GM20431 (cell line): ENCODE measurements around the gene GPAM.
"Not testable (repeated sequence)": the region's sequence is repeated elsewhere in the genome, so short reads cannot be mapped to it uniquely, and the experiment has no call there.

Source experiments
- in situ Hi-C: fragments of 300-500 bp; cut with MseI, MboI; formaldehyde crosslinking; loops from one replicate; pipeline ENCODE4 v1.15.0; 2020; ENCODE audit warnings: low sequenced_read_pairs; ENCODE audit not compliant: unreplicated experiment

The GPAM gene, protein sequence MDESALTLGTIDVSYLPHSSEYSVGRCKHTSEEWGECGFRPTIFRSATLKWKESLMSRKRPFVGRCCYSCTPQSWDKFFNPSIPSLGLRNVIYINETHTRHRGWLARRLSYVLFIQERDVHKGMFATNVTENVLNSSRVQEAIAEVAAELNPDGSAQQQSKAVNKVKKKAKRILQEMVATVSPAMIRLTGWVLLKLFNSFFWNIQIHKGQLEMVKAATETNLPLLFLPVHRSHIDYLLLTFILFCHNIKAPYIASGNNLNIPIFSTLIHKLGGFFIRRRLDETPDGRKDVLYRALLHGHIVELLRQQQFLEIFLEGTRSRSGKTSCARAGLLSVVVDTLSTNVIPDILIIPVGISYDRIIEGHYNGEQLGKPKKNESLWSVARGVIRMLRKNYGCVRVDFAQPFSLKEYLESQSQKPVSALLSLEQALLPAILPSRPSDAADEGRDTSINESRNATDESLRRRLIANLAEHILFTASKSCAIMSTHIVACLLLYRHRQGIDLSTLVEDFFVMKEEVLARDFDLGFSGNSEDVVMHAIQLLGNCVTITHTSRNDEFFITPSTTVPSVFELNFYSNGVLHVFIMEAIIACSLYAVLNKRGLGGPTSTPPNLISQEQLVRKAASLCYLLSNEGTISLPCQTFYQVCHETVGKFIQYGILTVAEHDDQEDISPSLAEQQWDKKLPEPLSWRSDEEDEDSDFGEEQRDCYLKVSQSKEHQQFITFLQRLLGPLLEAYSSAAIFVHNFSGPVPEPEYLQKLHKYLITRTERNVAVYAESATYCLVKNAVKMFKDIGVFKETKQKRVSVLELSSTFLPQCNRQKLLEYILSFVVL

DNA sequence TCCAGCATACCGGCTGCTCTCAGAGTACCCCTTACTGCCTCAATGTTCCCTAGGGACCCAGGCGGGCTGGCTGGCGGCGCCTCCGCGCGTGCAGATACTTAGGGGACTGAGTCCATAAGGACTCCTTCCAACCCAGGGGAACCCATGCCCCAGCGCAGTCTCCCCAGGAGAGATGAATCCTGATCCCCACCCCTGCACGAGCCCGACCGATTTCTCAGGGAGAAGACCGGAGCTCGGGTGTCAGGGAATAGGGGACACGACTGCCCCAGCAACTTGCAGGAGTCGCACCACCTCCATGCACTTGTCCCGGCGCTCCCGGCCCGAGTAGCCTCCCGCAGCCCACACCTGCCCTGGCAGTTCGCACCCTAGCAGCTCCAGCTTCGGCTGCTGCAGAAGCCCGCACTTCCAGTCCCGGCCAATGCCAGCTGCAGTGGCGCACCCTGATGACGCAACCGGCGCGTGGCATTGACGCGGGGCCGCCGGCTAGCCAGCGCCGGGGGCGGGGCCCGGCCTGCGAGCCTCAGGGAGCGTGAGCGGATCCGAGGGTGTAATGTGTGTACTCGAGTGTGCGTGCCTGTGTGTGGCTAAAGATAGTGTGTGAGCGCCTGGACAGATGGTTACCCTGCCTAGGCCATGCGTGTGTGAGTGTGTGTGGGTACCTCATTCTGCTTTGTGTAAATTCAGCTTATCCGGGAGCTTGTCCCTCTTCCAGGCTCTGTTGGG lies at the start of gene GPAM:
TSS of gene GPAM (minus strand) at position 437 of the 723 bp plus-strand sequence. CDS start 1,981 bp downstream, outside the sequence.
- in situ Hi-C loops, result no loop called here

- in situ Hi-C loops, result no loop called here
These were observed 49.1 kb upstream of the GPAM start for GRCh38 chr10:112232670-112233069.

- in situ Hi-C loops, result no loop called here
These were observed 48.2 kb upstream of the GPAM start for GRCh38 chr10:112231602-112232400.

DNA sequence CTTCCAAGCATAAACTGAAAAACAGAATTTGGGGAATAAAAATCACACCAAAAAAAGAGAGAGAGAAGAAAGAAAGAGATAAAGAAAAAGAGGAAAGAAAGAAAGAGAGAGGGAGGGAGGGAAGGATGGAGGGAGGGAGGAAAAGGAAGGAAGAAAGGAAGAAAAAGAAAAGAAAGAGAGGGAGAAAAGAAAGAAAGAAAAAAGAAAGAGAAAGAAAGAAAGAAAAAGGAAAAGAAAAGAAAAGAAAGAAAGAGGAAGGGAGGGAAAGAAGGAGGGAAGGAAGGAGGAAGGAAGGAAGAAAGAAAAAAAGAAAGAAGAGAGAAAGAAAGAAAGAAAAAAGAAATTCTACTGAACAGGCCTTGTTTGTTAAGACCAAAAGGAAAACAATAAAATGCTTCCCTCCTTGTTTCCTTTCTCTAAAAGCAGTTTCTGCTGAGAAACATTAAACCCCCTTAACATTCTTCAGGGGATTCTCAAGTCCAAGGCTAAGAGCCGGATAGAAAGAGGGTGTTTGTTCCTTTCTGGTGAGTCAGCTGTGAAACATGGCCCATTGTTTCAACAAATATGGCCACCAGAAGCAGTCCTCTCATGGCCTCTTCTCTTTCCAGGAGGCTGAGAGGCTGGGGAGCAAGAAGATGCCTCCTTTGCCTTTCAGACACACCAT lies 46.9 kb upstream of the GPAM start:
- in situ Hi-C loops, result no loop called here

- in situ Hi-C loops, result no loop called here
These were observed 46.3 kb upstream of the GPAM start for GRCh38 chr10:112229901-112230300.

DNA sequence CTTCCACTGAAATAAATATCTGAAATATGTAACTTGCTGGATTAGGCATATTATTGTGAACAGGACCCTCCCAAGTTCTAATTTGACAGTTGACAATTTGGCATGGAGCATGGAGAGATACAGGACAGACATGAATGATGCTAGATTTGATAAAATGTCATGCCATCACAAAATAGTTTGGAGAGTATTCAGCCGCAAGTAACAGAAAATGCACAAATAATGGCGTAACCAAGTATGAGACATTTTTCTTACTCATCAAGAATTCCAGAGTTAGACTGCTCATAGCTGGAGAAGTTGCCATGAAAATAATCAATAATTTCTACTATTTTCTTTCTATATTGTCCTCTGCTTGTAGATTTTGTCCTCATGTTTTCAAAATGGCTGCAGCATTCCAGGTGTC lies 45.5 kb upstream of the GPAM start:
- in situ Hi-C loops, result no loop called here

DNA sequence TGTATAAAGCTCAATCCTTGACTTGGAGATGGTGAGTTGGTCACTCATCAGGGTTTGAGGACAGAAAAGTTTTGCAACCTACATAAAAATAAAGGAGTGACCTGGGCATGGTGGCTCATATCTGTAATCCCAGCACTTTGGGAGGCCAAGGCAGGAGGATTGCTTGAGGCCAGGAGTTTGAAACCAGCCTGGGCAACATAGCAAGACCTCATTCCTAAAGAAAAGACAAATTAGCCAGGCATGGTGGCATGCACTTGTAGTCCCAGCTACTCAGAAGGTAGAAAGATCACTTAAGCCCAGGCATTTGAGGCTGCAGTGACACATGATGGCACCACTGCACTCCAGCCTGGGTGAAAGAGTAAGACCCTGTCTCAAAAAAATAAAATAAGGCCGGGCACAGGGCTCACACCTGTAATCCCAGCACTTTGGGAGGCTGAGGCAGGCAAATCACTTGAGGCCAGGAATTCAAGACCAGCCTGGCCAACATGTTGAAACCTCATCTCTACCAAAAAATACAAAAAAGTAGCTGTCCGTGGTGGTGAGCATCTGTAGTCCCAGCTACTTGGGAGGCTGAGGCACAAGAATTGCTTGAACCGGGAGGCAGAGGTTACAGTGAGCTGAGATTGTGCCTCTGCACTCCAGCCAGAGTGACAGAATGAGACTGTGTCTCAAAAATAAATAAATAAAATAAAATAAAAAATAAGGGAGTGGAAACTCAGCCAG lies 45.0 kb upstream of the GPAM start:
- in situ Hi-C loops, result not testable (repeated sequence)

GRCh38 chr10:112227331-112227987 lies 43.9 kb upstream of the GPAM start:
- in situ Hi-C loops, result no loop called here

DNA sequence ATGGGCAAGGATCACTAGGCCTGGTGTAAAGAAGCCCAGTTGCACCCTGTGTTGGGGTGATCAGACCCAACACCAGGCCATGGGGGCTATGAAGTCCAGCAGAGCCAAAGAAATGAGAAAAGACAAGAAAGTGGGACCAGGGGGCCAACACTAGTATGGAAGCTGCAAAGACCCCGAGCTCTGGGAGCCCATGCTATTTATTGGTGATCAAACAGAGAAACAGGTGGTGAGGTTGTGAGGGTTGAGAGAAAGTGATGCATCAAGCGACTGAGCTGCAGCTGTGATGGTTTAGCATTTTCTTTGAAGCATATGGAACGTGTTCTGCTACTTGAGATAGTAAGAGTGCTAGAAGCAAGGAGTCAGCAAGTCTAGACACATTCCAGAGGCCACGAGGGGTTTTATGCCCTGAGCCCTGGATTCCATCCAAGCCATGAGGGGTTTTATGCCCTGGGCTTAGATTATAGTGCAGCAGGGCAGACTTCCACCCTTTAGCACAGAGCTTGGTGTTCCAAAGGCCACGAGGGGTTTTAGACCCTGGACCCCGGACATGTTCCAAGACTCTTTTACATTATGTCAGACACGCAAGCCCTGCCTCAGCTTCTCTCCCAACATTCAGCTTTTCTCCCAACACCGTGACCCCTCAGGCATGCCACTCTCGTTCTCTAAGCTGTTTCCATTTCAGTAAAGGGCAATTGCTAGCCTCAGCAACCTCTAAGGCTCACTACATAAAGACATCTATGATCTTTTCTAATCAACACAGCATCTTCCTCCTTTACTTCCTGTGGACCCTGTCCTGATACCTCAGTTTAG lies 43.1 kb upstream of the GPAM start:
- in situ Hi-C loops, result no loop called here

DNA sequence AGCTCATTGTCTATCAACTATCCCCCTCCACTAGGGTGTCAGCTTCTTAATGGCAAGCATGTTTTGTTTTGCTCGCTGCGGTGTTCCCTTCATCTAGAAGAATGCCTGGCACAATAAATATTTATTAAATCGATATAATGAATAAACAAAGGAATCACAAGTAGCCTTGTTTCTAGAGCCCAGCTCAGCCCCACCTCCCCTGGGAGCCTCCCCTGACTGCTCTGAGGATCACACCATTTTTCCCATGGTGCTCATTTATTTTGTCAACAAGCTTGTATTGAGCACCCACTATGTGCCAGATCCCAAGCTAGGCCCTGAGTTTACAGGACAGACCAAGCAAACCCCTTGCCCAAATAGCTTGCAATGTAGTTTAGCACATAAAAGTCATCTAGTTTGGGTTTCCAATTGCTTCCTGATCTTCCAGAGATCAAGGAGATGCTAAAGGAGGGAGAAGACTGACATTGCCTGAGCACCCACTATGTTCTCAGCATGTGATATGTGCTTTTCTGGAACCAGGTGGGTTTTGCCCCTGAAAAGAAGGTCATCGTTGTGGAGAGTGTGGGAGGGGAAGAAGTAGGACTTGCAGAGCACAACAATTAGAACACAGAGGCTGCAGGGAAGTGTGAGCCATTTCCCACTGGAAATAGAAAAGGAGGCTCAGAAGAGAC lies 42.3 kb upstream of the GPAM start:
- in situ Hi-C loops, result no loop called here

DNA sequence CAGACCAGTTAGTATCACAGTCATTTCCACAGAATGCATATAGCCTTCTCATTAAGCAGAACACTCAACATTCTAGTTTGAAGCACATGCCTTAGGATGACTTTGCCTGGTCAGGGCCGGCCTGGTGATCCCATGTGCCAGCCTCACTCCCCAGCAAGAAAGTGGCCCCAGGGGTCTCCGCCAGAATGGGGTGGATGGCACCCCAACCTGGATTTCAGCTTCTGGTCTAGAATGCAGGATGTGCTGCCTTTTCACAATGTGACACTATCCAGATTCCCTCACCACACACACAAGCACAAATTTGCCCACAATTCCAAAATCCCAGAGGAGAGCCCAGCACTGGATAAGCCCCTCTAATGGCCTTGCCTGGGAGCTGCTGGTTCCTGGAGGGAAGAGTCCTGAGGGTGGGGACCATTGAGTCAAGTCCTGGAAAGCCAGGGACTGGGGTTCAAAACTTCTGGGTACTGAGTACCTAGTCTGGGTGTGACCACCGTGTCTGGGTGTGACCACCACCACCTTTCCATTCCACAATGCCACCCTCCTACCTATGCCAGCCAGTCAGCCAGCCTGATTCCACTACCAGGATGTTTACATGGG lies 41.5 kb upstream of the GPAM start:
- in situ Hi-C loops, result no loop called here

DNA sequence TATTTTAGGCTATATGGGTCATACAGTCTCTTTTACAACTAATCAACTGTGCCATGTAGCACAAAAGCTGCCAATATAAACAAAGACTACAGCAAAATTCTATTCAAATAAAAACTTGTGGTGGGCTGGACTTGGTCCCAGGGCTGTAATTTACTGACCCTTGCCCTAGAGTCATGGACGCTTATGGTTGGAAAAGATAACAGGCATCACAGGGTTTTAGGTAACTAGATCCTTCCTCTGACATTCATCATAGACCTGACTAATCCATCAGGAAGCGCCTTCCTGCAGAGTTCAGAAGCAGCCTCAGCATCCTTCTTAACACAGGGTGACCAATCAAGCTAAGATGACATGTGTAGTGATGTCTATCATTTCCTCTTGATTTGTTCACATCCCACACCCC lies 40.2 kb upstream of the GPAM start:
- in situ Hi-C loops, result no loop called here

GRCh38 chr10:112222799-112223198 lies 39.2 kb upstream of the GPAM start:
- in situ Hi-C loops, result no loop called here

DNA sequence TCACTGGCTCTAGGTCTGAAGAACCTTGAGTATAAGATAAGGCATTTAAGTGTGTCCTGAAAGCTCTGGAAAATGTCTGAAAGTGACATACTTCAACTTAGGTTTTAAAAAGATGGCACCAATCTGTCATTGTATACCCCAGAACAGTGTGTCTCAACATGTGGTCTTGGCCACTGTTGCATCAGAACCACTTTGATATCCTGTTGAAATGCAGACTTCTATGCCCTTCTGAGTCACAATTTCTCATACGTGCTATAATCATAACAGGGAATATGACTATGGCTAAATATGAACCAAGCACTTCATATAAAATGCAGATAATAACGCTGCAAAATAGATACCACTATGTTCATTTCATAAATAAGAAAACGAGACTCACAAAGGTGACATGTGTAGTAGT lies 38.0 kb upstream of the GPAM start:
- in situ Hi-C loops, result no loop called here

- in situ Hi-C loops, result no loop called here
These were observed 35.4 kb upstream of the GPAM start for GRCh38 chr10:112218960-112219359.

- in situ Hi-C loops, result no loop called here
These were observed 34.4 kb upstream of the GPAM start for GRCh38 chr10:112218036-112218390.
